Mesenteric fat pad (tissue), 1 donor: ENCODE data around the gene G6PC1. TPM values are rescaled to one million over a fixed set of nuclear protein-coding genes. Genes with fewer than 3 reads are reported as not detected.
"Not testable (repeated sequence)": the region's sequence is repeated elsewhere in the genome, so short reads cannot be mapped to it uniquely, and the experiment has no call there.

ENCODE experiments used
- DNase-seq: peaks from one replicate; pipeline ENCODE4 v3.0.0-alpha.2; 2020; ENCODE audit warnings: low spot score
- long read RNA-seq: library from polyadenylated mRNA; unstranded; transcript quantifications from one replicate; pipeline ENCODE4 v2.0.0, GENCODE V29; 2020
- total RNA-seq: library from RNA; stranded (reverse); fragmentation: NEBNext Ultra II Directional; extraction: Animal tissue kit (Norgen Biotek cat#: 25700); gene quantifications from one replicate; pipeline ENCODE4 v1.2.1, GENCODE V29; 2021
- donor health status: DM: yes; HTN: yes; CAD: no.

The G6PC1 gene
- not detected for total RNA-seq
- long read RNA-seq = 0 reads

- no peak for DNase-seq
These were observed at the start of gene G6PC1 for GRCh38 chr17:42900460-42901331. G6PC1 (plus strand) TSS chr17:42900799; CDS start chr17:42900877, 78 bp downstream.

GRCh38 chr17:42850954-42851353 is 49.6 kb upstream of the G6PC1 start, which contains the start of gene AOC3:
AOC3 (plus strand) TSS chr17:42851199; CDS start chr17:42851344, 145 bp downstream.
- peak; percentile 90 for DNase-seq

GRCh38 chr17:42851371-42852240 is 49.0 kb upstream of the G6PC1 start:
- DNase-seq = peak; percentile 55

GRCh38 chr17:42852351-42852750 is 48.2 kb upstream of the G6PC1 start:
- peak; percentile 85 for DNase-seq

- DNase-seq = no peak
These were observed 47.6 kb upstream of the G6PC1 start for GRCh38 chr17:42853004-42853403.

GRCh38 chr17:42853597-42853967 is 47.0 kb upstream of the G6PC1 start:
- DNase-seq = no peak

- no peak for DNase-seq
These were observed 46.4 kb upstream of the G6PC1 start for GRCh38 chr17:42853968-42854790.

- no peak for DNase-seq
These were observed 45.5 kb upstream of the G6PC1 start for GRCh38 chr17:42855048-42855596.

- DNase-seq = not testable (repeated sequence)
These were observed 44.5 kb upstream of the G6PC1 start for GRCh38 chr17:42856093-42856492.

GRCh38 chr17:42856516-42856915 is 44.1 kb upstream of the G6PC1 start:
- not testable (repeated sequence) for DNase-seq

- DNase-seq = no peak
These were observed 43.2 kb upstream of the G6PC1 start for GRCh38 chr17:42857389-42857788.

- DNase-seq = no peak
These were observed 34.9 kb upstream of the G6PC1 start for GRCh38 chr17:42865638-42866094.

GRCh38 chr17:42866216-42866615 is 34.4 kb upstream of the G6PC1 start:
- no peak for DNase-seq

GRCh38 chr17:42866631-42867575 is 33.7 kb upstream of the G6PC1 start:
- no peak for DNase-seq

- DNase-seq = not testable (repeated sequence)
These were observed 32.8 kb upstream of the G6PC1 start for GRCh38 chr17:42867694-42868261.

GRCh38 chr17:42868338-42868737 is 32.3 kb upstream of the G6PC1 start:
- no peak for DNase-seq

- no peak for DNase-seq
These were observed 29.0 kb upstream of the G6PC1 start for GRCh38 chr17:42871647-42872046.

- no peak for DNase-seq
These were observed 28.2 kb upstream of the G6PC1 start for GRCh38 chr17:42872251-42872965.
